Measurements from ENCODE around the gene MRGPRX3.

- peak; percentile 68 for TF ChIP-seq MAX (IDR thresholded peaks at IDR 0.05)
- peak; percentile 87 for TF ChIP-seq ASH2L (IDR thresholded peaks at IDR 0.05; ENCODE audit: low read length)
- peak; percentile 87 to 95 (median 93) for TF ChIP-seq CTCF (IDR thresholded peaks at IDR 0.05; ENCODE audit: control extremely low read depth in 1 of 3, insufficient read depth in 1 of 3, low read depth in 1 of 3, low read length in 3 of 3)
- TF ChIP-seq ATF2 (IDR thresholded peaks at IDR 0.05; ENCODE audit: low read length): no peak
- TF ChIP-seq ATF3 (IDR thresholded peaks at IDR 0.05; ENCODE audit: insufficient read depth, low read depth, low read length): no peak
- peak; percentile 90 for TF ChIP-seq BACH1 (IDR thresholded peaks at IDR 0.05; ENCODE audit: low read length)
Measured at GRCh38 chr11:18105802-18106574, 26.4 kb upstream of the MRGPRX3 start, which contains the start of gene SAAL1.
